Dermis microvascular lymphatic vessel endothelial cell (primary cell): Measurements from ENCODE around the gene NEUROG1. TPM values are rescaled to one million over a fixed set of nuclear protein-coding genes. Genes with fewer than 3 reads are reported as not detected.
"Not testable (repeated sequence)": the region's sequence is repeated elsewhere in the genome, so short reads cannot be mapped to it uniquely, and the experiment has no call there.

Source experiments
- DNase-seq, 2 donors: peaks; one replicate each; pipeline versions ENCODE4 v3.0.0 to v3.0.0-alpha.2; 2010; ENCODE audit warnings: low read depth in 2 of 2
- total RNA-seq: library from RNA; depleted of rRNA; stranded (reverse); fragments of >200 nt; gene quantifications from 2 replicates; pipeline ENCODE4 v1.2.1, GENCODE V29; 2014

The NEUROG1 gene
- total RNA-seq, 1 donor from 2014 or later = not detected

GRCh38 chr5:135537745-135538144, 2.0 kb upstream of the NEUROG1 start:
- DNase-seq = no peak

DNA sequence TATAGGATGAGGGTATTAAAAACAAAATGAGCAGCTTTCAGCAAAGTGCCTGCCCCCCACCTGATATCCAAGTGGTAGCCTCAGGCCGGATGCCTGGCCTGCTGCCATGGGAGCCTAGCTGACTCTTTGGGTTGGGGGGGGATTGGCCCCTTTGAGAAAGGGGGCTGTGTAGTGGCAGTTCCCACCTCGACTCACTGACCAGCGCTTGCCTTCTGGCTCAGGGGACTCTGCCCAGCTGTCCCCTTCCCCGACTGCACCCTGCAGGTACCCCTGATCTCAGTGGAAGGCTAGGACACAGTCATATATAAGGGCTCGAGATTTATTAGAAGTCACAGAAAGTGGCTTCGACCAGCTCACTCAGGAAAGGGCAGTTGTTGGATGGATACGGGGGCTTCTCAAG, 1.5 kb upstream of the NEUROG1 start:
- DNase-seq = no peak

- no peak for DNase-seq
Observed at GRCh38 chr5:135535420-135535819, 344 bp downstream of the NEUROG1 start.

- no peak for DNase-seq
Observed at GRCh38 chr5:135534609-135535419, 950 bp downstream of the NEUROG1 start.

- no peak for DNase-seq
Observed at GRCh38 chr5:135533794-135534193, 2.0 kb downstream of the NEUROG1 start.

DNA sequence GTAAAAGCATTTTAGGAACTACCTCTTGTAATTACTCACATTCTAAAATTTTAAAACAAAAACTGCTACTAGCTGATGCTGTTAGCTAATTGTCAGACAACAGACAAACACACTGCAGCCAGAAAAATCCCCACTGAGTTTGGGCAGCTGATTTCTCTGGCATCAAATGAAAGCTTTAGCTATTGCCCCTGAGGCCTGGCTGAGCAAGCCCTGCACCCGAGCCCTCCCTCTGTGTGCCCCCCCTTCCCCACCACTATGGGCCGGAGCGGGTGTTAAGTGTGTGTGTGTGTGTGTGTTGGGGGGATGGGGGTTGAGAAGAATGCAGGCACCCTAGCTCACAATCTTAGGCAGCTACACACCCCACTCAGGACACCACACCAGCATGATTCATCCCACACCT, 2.4 kb downstream of the NEUROG1 start:
- DNase-seq = no peak

GRCh38 chr5:135529576-135529975, 6.2 kb downstream of the NEUROG1 start:
- DNase-seq = not testable (repeated sequence)

GRCh38 chr5:135526924-135527323, 8.8 kb downstream of the NEUROG1 start:
- DNase-seq = no peak

- DNase-seq = no peak
Observed at GRCh38 chr5:135521964-135522363, 13.8 kb downstream of the NEUROG1 start.

- DNase-seq = no peak
Observed at GRCh38 chr5:135517631-135518030, 18.1 kb downstream of the NEUROG1 start.

GRCh38 chr5:135514116-135514515, 21.6 kb downstream of the NEUROG1 start:
- no peak for DNase-seq

GRCh38 chr5:135511761-135512575, 23.8 kb downstream of the NEUROG1 start:
- DNase-seq = no peak

DNA sequence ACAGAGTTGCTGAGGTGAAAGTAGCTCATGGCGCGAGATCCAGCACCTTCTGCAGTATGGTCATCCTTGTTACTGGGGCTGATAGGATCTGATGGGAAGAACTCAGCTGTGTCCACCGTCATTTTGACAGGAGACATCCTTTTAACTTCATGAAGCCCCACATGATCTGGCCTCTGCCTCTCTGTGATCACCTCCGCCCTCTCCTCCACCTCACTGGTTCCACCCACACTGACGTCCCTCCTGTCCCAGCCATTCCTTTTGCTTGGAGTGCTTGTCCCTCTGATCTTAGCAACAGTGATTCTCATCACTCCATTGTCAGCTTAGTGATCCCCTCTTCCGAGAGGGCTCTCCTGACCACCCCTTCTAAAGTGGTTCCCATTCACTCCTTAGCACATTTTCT, 25.8 kb downstream of the NEUROG1 start:
- no peak for DNase-seq

DNA sequence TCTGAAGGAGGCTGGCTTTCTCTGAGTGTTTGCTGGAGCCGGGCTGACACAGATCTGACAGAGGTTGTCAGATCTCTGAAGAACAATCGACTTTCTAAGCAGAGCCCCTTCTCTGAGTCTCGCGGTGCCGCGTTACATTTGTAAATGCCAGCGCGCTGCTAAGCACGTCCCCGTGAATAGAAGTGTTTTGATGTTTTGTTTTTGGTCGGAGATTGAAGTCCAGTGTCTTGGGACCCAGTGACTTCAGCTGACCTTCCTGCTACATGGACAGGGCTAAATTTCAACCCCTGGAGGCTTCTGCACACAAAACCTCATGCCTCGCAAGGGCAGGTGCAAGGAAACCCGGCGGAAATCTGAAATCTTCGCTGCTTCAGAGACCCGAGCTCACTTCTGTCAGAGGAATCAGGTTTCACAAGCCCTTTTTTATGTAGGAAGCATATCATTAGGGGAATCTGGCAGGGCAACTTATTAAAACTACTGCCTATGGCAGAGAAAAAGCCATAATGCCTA, 27.2 kb downstream of the NEUROG1 start:
- no peak for DNase-seq

GRCh38 chr5:135505973-135506372, 29.8 kb downstream of the NEUROG1 start:
- DNase-seq = no peak

DNA sequence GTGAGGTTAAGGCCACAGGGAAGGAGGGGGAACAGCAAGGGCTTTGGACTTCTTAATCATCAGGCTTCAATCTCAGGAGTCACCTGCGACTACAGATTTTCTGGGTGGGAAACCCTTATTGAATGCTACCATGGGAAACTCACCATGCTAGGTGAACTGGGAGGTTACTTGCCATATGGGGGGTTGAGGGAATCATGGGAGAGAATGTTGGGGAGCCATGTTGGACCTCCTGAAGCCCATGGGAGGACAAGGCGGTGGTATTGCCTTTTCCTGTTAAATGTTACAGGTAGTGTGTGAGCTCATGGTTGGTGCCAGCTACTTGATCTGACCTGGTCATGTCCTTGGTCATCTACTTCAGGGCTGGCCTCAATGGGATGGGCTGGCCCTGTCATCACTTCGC, 31.4 kb downstream of the NEUROG1 start:
- no peak for DNase-seq

DNA sequence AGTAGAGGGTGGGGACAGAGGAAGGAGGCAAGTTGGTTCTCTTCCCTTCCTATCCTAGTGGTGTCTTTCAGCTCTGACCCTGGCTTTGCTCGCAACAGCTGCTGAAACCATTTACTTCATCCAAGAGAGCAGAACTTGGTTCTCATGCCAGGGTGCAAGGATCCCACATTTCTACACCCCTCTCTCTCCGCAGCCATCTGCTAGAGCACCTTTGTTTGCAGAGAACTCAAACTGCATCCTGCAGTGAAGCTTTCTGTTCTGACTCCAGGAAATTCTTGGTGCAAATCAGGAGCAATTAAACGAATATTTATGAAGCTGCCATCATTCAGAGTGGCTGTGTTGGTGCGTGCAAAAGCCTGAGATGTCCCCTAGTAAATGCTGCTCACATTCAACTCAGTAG, 31.9 kb downstream of the NEUROG1 start:
- DNase-seq = no peak

DNA sequence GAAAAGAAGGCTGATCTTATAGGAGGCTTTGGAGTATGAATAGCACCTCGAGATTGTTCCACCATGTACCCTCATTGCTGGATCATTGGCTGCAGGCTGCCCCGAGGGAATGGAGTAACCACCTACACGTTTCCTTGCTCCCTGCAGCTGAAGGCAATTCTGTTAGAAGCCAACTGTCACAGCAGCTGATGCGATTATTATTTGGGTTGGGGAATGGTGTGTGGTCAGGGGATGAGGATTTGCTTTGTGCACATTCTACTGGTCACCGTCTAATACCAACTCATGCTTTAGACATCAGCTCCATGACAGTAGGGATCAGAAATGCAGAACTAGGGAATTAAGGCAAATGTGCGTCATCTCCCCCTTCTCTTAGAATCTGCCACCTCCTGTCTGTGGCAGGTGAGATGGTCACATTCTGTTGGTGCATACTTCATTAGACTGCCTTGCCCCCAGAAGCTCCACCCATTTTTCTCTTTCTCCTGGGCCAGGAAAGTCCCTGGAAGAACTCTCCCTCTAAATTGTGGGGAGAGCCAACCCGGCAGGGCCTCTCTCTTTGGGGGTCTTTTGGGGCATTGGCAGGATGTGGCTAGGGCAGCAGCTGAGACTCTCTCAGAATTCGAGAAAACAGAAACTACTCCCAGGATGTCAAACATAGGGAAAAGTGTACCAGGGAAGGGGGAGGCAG, 32.8 kb downstream of the NEUROG1 start:
- DNase-seq = no peak

- DNase-seq = no peak
Observed at GRCh38 chr5:135501965-135502364, 33.8 kb downstream of the NEUROG1 start.

GRCh38 chr5:135498637-135498995, 37.1 kb downstream of the NEUROG1 start:
- no peak for DNase-seq

- no peak for DNase-seq
Observed at GRCh38 chr5:135497971-135498636, 37.7 kb downstream of the NEUROG1 start.
